Measurements from ENCODE around the gene FAF1. TPM values are rescaled to one million over a fixed set of nuclear protein-coding genes. Genes with fewer than 3 reads are reported as not detected.
"Not testable (repeated sequence)": the region's sequence is repeated elsewhere in the genome, so short reads cannot be mapped to it uniquely, and the experiment has no call there.

The FAF1 gene
- total RNA-seq, 4 donors from 2014 or later, result 32.3 to 51.4 (median 36.1) TPM

- DNase-seq (ENCODE audit: low spot score) (no peak), ATAC-seq (ENCODE audit: low FRiP score) (no peak)
- no peak for TF ChIP-seq CTCF (IDR thresholded peaks at IDR 0.05)
Measured at GRCh38 chr1:50902419-50902818, 57.6 kb downstream of the FAF1 start.

GRCh38 chr1:50901872-50902271 is 58.2 kb downstream of the FAF1 start:
- no peak for ATAC-seq (ENCODE audit: low FRiP score)
- DNase-seq (ENCODE audit: low spot score), result no peak
- TF ChIP-seq CTCF (IDR thresholded peaks at IDR 0.05), result no peak

GRCh38 chr1:50898773-50899172 is 61.3 kb downstream of the FAF1 start:
- no peak for DNase-seq (ENCODE audit: low spot score)
- no peak for TF ChIP-seq CTCF (IDR thresholded peaks at IDR 0.05)
- no peak for ATAC-seq (ENCODE audit: low FRiP score)

GRCh38 chr1:50894340-50894739 is 65.7 kb downstream of the FAF1 start:
- no peak for TF ChIP-seq CTCF (IDR thresholded peaks at IDR 0.05)
- ATAC-seq (ENCODE audit: low FRiP score) (no peak), DNase-seq (ENCODE audit: low spot score) (no peak)

GRCh38 chr1:50893466-50893865 is 66.6 kb downstream of the FAF1 start:
- TF ChIP-seq CTCF (IDR thresholded peaks at IDR 0.05), result no peak
- ATAC-seq (ENCODE audit: low FRiP score) (no peak), DNase-seq (ENCODE audit: low spot score) (no peak)

- not testable (repeated sequence) for ATAC-seq (ENCODE audit: low FRiP score)
Measured at GRCh38 chr1:50887555-50887954, 72.5 kb downstream of the FAF1 start.

GRCh38 chr1:50880373-50880772 is 79.7 kb downstream of the FAF1 start:
- ATAC-seq (ENCODE audit: low FRiP score) (no peak), DNase-seq (ENCODE audit: low spot score) (no peak)
- no peak for TF ChIP-seq CTCF (IDR thresholded peaks at IDR 0.05)

More at GRCh38 chr1:50887555-50887954, 72.5 kb downstream of the FAF1 start:
- DNase-seq (ENCODE audit: low spot score), result not testable (repeated sequence)

GRCh38 chr1:50879137-50879536 is 80.9 kb downstream of the FAF1 start:
- no peak for TF ChIP-seq CTCF (IDR thresholded peaks at IDR 0.05)
- no peak for ATAC-seq (ENCODE audit: low FRiP score)
- no peak for DNase-seq (ENCODE audit: low spot score)
